HepG2 (cell line): ENCODE measurements around the gene RSPRY1. TPM values are rescaled to one million over a fixed set of nuclear protein-coding genes. Genes with fewer than 3 reads are reported as not detected.

Source experiments
- EEA1 ChIP-seq: sonication (generic); formaldehyde crosslinking; IDR thresholded peaks from 2 replicates; pipeline ENCODE4 v1.5.1; 2020; ENCODE audit warnings: mild to moderate bottlenecking, missing genetic modification reagents, borderline replicate concordance
- MXD3 ChIP-seq: IDR thresholded peaks from 2 replicates; pipeline ENCODE4 v1.6.1; 2016; ENCODE audit warnings: mild to moderate bottlenecking, missing biosample characterization, missing genetic modification reagents
- MXD4 ChIP-seq: IDR thresholded peaks from 2 replicates; pipeline ENCODE4 v1.6.1; 2016; ENCODE audit warnings: mild to moderate bottlenecking, missing biosample characterization, missing genetic modification reagents
- REXO4 ChIP-seq: sonication (generic); formaldehyde crosslinking; IDR thresholded peaks from 2 replicates; pipeline ENCODE4 v1.8.0; 2022; ENCODE audit warnings: missing genetic modification reagents, mild to moderate bottlenecking, borderline replicate concordance
- SRSF1 ChIP-seq: fragments of 200-400 bp; formaldehyde crosslinking; optimal IDR thresholded peaks from 2 replicates; pipeline ENCODE3; 2017; ENCODE audit warnings: mild to moderate bottlenecking, low read depth, low read length, moderate library complexity
- ZFP90 ChIP-seq: sonication (generic); formaldehyde crosslinking; IDR thresholded peaks from 2 replicates; pipeline ENCODE4 v1.8.0; 2022; ENCODE audit warnings: missing genetic modification reagents, mild to moderate bottlenecking, inconsistent platforms, borderline replicate concordance
- ZNF20 ChIP-seq: sonication (generic); formaldehyde crosslinking; IDR thresholded peaks from 2 replicates; pipeline ENCODE4 v1.4.0; 2020; ENCODE audit warnings: mild to moderate bottlenecking, moderate library complexity, missing genetic modification reagents
- ZNF597 ChIP-seq: sonication (generic); formaldehyde crosslinking; IDR thresholded peaks from 2 replicates; pipeline ENCODE4 v1.5.0; 2020; ENCODE audit warnings: missing genetic modification reagents
- ZNF772 ChIP-seq: sonication (generic); formaldehyde crosslinking; IDR thresholded peaks from 2 replicates; pipeline ENCODE4 v1.5.0; 2020; ENCODE audit warnings: mild to moderate bottlenecking, missing genetic modification reagents
- polyA plus RNA-seq, 8 experiments: library from polyadenylated mRNA; depleted of rRNA in 3 of 8; stranded (reverse) in 7 of 8; unstranded in 1 of 8; fragments of >200 nt; fragmentation: Illumina TruSeq in 4 of 8; extraction: Trizol in 4 of 8; gene quantifications; 2 replicates each; pipeline versions ENCODE4 v1.2.1 to v1.2.3, GENCODE V29; 2011 to 2016; ENCODE audit warnings: low read depth in 4 of 8, missing spikeins in 1 of 8, mixed read lengths in 1 of 8; ENCODE audit not compliant: insufficient read depth in 1 of 8
- total RNA-seq, 5 experiments: library from RNA; depleted of rRNA; stranded (reverse); fragments of >200 nt; fragmentation: Illumina TruSeq; extraction: Trizol; gene quantifications; 2 replicates each; pipeline ENCODE4 v1.2.3, GENCODE V29; 2016; ENCODE audit warnings: low read depth in 1 of 5
- TF ChIP-seq, protein P1 (sequence below), 2 experiments: fragments of 450-650 bp in 1 of 2; sonication (generic) in 1 of 2; formaldehyde crosslinking in 1 of 2; IDR thresholded peaks; 2 replicates each; pipeline versions ENCODE4 v1.6.1 to v1.8.0; 2016 to 2022; ENCODE audit warnings: antibody characterized with exemption in 1 of 2, mild to moderate bottlenecking in 1 of 2, missing genetic modification reagents in 1 of 2
- TF ChIP-seq, protein P2 (sequence below): sonication (generic); formaldehyde crosslinking; IDR thresholded peaks from 2 replicates; pipeline ENCODE4 v1.8.0; 2022; ENCODE audit warnings: missing genetic modification reagents, mild to moderate bottlenecking, borderline replicate concordance

Gene RSPRY1
- total and polyA plus RNA-seq, 2 of the 13 experiments (the other 11 are each of a cell fraction or from before 2014, with no cell fraction given) = 53.4 to 61.0 TPM

- TF ChIP-seq, protein P1, sequence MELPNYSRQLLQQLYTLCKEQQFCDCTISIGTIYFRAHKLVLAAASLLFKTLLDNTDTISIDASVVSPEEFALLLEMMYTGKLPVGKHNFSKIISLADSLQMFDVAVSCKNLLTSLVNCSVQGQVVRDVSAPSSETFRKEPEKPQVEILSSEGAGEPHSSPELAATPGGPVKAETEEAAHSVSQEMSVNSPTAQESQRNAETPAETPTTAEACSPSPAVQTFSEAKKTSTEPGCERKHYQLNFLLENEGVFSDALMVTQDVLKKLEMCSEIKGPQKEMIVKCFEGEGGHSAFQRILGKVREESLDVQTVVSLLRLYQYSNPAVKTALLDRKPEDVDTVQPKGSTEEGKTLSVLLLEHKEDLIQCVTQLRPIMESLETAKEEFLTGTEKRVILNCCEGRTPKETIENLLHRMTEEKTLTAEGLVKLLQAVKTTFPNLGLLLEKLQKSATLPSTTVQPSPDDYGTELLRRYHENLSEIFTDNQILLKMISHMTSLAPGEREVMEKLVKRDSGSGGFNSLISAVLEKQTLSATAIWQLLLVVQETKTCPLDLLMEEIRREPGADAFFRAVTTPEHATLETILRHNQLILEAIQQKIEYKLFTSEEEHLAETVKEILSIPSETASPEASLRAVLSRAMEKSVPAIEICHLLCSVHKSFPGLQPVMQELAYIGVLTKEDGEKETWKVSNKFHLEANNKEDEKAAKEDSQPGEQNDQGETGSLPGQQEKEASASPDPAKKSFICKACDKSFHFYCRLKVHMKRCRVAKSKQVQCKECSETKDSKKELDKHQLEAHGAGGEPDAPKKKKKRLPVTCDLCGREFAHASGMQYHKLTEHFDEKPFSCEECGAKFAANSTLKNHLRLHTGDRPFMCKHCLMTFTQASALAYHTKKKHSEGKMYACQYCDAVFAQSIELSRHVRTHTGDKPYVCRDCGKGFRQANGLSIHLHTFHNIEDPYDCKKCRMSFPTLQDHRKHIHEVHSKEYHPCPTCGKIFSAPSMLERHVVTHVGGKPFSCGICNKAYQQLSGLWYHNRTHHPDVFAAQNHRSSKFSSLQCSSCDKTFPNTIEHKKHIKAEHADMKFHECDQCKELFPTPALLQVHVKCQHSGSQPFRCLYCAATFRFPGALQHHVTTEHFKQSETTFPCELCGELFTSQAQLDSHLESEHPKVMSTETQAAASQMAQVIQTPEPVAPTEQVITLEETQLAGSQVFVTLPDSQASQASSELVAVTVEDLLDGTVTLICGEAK (IDR thresholded peaks at IDR 0.05) = no peak
- TF ChIP-seq, protein P1 (CRISPR knock-in tag; IDR thresholded peaks at IDR 0.05) = peak; percentile 25; the same call in 1 of the 2 replicates
- TF ChIP-seq ZNF20 (CRISPR knock-in tag) (no peak), ZNF772 (CRISPR knock-in tag) (peak; percentile 87), MXD4 (CRISPR knock-in tag) (peak; percentile 81; the same call in 1 of the 2 replicates), ZNF597 (CRISPR knock-in tag) (no peak), MXD3 (CRISPR knock-in tag) (peak; percentile 30; the same call in 1 of the 2 replicates), REXO4 (CRISPR knock-in tag) (no peak), SRSF1 (no peak), EEA1 (CRISPR knock-in tag) (no peak), ZFP90 (CRISPR knock-in tag) (no peak)
- TF ChIP-seq, protein P2, sequence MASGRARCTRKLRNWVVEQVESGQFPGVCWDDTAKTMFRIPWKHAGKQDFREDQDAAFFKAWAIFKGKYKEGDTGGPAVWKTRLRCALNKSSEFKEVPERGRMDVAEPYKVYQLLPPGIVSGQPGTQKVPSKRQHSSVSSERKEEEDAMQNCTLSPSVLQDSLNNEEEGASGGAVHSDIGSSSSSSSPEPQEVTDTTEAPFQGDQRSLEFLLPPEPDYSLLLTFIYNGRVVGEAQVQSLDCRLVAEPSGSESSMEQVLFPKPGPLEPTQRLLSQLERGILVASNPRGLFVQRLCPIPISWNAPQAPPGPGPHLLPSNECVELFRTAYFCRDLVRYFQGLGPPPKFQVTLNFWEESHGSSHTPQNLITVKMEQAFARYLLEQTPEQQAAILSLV = no peak; the same call in 1 of the 2 replicates
These were observed 93.9 kb downstream of the RSPRY1 start (continued) for GRCh38 chr16:57279780-57280638.
